Thoracic aorta (tissue), 2 donors: ENCODE data around the gene MED7. TPM values are rescaled to one million over a fixed set of nuclear protein-coding genes. Genes with fewer than 3 reads are reported as not detected.

Experiments
- ATAC-seq: fragments of 150-250 bp; one replicate; pipeline ENCODE4 v1.8.0; 2017; ENCODE audit warnings: low read depth; ENCODE audit not compliant: insufficient number of reproducible peaks, low FRiP score
- DNase-seq: peaks from one replicate; pipeline ENCODE4 v3.0.0-alpha.2; 2020; ENCODE audit warnings: low spot score
- H3K27ac ChIP-seq, 2 donors: fragments of 200-600 bp; sonication (generic); 1 replicate in 1 of 2; 2 replicates in 1 of 2; pipeline ENCODE4 v1.5.1; 2016; ENCODE audit warnings: mild to moderate bottlenecking in 2 of 2, moderate library complexity in 2 of 2
- H3K27me3 ChIP-seq: fragments of 200-600 bp; sonication (generic); replicated peaks from 2 replicates; pipeline ENCODE4 v1.6.0; 2016; ENCODE audit warnings: mild to moderate bottlenecking; ENCODE audit not compliant: insufficient read depth
- H3K36me3 ChIP-seq: fragments of 200-600 bp; sonication (generic); one replicate; pipeline ENCODE4 v1.5.1; 2016
- H3K4me1 ChIP-seq, 2 donors: fragments of 200-600 bp; sonication (generic); 1 replicate in 1 of 2; 2 replicates in 1 of 2; pipeline versions ENCODE4 v1.5.1 to v1.6.0; 2016; ENCODE audit warnings: low read depth in 2 of 2, mild to moderate bottlenecking in 1 of 2; ENCODE audit not compliant: control insufficient read depth in 1 of 2
- H3K4me3 ChIP-seq: fragments of 200-600 bp; sonication (generic); 2 replicates; pipeline ENCODE4 v1.5.1; 2016; ENCODE audit warnings: mild to moderate bottlenecking
- H3K9me3 ChIP-seq: fragments of 200-600 bp; sonication (generic); 2 replicates; pipeline ENCODE4 v1.5.1; 2016
- total RNA-seq, 2 donors: library from RNA; depleted of rRNA; stranded (reverse); fragments of >200 nt; gene quantifications; one replicate each; pipeline versions ENCODE4 v1.1.0 to v1.2.3, GENCODE V29; 2016
- TF ChIP-seq, protein P1 (sequence below): fragments of 200-600 bp; sonication (generic); IDR thresholded peaks from one replicate; pipeline ENCODE4 v1.5.1; 2019; ENCODE audit warnings: antibody characterized with exemption

The MED7 gene
- total RNA-seq, 2 donors from 2014 or later = 5.1 to 8.1 TPM

- no peaks in the 10 kb centered on the region for H3K9me3 ChIP-seq
- ATAC-seq = no peak
- no peak overlapping the region for H3K27ac ChIP-seq
Measured at GRCh38 chr5:157155297-157155696, 12.6 kb upstream of the MED7 start.

GRCh38 chr5:157150995-157151394, 8.3 kb upstream of the MED7 start:
- H3K4me1 ChIP-seq = peaks cover 0 to 10% of the 10 kb centered on the region in 2 donors
- ATAC-seq (no peak), DNase-seq (no peak)
- H3K27ac ChIP-seq = no peak overlapping the region
- no peaks in the 10 kb centered on the region for H3K36me3 ChIP-seq
- TF ChIP-seq, protein P1, sequence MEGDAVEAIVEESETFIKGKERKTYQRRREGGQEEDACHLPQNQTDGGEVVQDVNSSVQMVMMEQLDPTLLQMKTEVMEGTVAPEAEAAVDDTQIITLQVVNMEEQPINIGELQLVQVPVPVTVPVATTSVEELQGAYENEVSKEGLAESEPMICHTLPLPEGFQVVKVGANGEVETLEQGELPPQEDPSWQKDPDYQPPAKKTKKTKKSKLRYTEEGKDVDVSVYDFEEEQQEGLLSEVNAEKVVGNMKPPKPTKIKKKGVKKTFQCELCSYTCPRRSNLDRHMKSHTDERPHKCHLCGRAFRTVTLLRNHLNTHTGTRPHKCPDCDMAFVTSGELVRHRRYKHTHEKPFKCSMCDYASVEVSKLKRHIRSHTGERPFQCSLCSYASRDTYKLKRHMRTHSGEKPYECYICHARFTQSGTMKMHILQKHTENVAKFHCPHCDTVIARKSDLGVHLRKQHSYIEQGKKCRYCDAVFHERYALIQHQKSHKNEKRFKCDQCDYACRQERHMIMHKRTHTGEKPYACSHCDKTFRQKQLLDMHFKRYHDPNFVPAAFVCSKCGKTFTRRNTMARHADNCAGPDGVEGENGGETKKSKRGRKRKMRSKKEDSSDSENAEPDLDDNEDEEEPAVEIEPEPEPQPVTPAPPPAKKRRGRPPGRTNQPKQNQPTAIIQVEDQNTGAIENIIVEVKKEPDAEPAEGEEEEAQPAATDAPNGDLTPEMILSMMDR = no peak
- no peaks in the 10 kb centered on the region for H3K27me3 ChIP-seq
- H3K9me3 ChIP-seq = no peaks in the 10 kb centered on the region
- no peak overlapping the region for H3K4me3 ChIP-seq

More at GRCh38 chr5:157155297-157155696, 12.6 kb upstream of the MED7 start:
- Histone ChIP-seq H3K36me3 (no peaks in the 10 kb centered on the region), H3K4me3 (no peak overlapping the region), H3K27me3 (no peaks in the 10 kb centered on the region), H3K4me1 (no peaks in the 10 kb centered on the region)
- TF ChIP-seq, protein P1 = no peak
- DNase-seq = no peak

DNA sequence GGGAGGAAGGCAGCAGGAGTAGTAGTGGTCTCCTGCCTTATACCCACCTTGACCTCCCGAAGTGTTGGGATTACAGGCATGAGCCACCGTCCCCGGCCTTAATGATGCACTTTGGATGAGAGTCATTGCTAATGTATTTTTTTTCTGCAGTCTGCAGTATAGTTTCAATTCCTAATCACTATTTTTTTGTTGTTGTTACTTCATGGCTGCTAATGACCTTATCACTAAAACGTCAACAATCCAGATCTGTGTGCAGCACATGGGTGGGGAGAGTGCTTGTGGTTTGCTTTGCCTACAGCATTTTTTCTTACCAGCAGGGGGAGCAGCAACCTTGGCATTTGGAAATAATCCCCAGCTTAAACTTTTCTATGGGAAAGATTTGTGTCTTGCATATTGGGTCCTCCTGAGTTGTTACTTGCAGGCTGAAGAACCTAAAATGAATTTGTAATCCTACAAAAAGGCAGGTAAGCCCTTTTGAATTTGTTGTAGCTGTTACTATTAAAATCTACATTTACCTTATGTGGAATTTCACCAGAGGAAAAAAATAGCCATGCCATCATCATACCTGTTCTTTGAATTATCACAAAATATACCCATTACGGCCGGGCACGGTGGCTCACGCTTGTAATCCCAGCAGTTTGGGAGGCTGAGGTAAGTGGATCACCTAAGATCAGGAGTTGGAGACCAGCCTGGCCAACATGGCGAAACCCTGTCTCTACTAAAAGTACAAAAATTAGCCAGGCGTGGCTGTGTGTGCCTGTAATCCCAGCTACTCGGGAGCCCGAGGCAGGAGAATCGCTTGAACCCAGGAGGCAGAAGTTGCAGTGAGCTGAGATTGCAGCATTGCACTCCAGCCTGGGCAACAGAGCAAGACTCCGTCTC, 6.3 kb upstream of the MED7 start:
- H3K27me3 ChIP-seq = no peaks in the 10 kb centered on the region
- no peaks in the 10 kb centered on the region for H3K36me3 ChIP-seq
- TF ChIP-seq, protein P1 = peak; percentile 82
- no peaks in the 10 kb centered on the region for H3K9me3 ChIP-seq
- peak; percentile 32 for DNase-seq
- H3K4me1 ChIP-seq = peaks cover 0 to 10% of the 10 kb centered on the region in 2 donors
- H3K4me3 ChIP-seq = peak overlapping the region; percentile 52
- no peak overlapping the region for H3K27ac ChIP-seq
- peak; percentile 80 for ATAC-seq

GRCh38 chr5:157143127-157143971, 684 bp upstream of the MED7 start:
- H3K27me3 ChIP-seq = no peaks in the 10 kb centered on the region
- DNase-seq (no peak), ATAC-seq (peak; percentile 58)
- peak overlapping the region; percentile 95 for H3K27ac ChIP-seq
- no peaks in the 10 kb centered on the region for H3K36me3 ChIP-seq
- H3K4me3 ChIP-seq = peak overlapping the region; percentile 97
- H3K9me3 ChIP-seq = no peaks in the 10 kb centered on the region
- peaks cover 10 to 16% of the 10 kb centered on the region in 2 donors for H3K4me1 ChIP-seq
- TF ChIP-seq, protein P1 = no peak

GRCh38 chr5:157137691-157138090, 5.0 kb downstream of the MED7 start:
- Histone ChIP-seq H3K9me3 (no peaks in the 10 kb centered on the region), H3K4me3 (no peak overlapping the region), H3K27ac (no peak overlapping the region), H3K36me3 (no peaks in the 10 kb centered on the region), H3K4me1 (peaks cover 10 to 11% of the 10 kb centered on the region in 2 donors), H3K27me3 (no peaks in the 10 kb centered on the region)
- DNase-seq (no peak), ATAC-seq (no peak)
- TF ChIP-seq, protein P1 = no peak
